ENCODE measurements around the gene PRKCA.
A peak's percentile ranks its signal among the peaks of the same experiment; 100 is the strongest.
"Not testable (repeated sequence)": the region's sequence is repeated elsewhere in the genome, so short reads cannot be mapped to it uniquely, and the experiment has no call there.

PRKCA gene

GRCh38 chr17:66326476-66327047, 24.1 kb downstream of the PRKCA start:
- no peak for DNase-seq (ENCODE audit: low spot score)

DNA sequence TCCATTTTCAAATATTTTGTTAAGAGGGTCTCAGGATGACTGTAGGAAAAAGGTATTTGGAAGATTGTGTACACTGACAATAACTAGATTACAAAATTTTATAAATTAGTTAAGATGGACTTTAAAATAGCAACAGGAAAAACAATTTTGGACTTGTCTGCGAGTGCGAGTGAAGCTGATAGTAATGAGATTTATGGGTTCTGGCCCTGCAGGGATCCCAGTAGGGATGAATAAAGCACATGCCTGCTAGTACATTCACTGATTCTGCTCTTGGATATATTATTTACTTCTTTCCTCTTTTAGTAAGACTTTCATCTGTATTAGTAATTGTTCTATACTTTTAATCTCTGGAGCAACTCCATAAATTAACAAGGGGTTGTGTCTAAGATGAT, 28.2 kb downstream of the PRKCA start:
- no peak for DNase-seq (ENCODE audit: low spot score)

DNA sequence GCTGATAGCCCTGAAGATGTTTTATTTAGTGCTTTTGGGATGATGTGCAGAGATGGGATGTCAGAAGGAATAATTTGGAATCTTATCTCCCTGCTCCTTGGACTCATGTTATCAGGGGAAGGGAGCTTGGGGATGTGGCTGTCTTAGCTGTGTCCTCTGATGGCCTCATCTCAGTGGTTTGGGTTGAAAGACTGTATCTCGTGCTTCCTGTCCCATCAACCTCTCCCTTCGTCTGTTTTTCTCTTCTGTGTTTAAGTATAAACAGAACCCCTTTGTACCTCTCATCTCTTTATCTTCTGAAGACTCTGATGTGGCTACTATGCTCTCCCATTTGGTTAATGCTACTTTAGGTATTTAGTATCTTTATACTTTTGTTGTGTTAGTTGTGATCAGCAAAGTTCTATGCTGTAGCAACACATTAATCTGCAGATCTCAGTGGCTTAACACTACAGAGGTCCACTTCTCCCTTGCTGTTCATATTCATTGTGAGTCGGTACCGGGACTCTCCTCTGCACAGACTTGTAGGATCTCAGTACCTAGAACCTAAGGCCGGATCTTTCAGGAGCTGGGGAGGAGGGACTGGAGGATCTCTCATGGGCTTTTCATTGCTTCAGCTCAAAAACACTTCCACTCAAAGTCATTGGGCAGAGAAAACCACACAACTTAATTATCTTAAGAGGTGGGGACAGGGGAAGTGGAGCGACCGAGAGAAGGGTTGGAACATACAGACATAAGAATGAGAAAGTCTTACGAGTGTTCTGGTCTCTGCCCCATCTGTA, 28.8 kb downstream of the PRKCA start:
- DNase-seq (ENCODE audit: low spot score) = no peak

DNA sequence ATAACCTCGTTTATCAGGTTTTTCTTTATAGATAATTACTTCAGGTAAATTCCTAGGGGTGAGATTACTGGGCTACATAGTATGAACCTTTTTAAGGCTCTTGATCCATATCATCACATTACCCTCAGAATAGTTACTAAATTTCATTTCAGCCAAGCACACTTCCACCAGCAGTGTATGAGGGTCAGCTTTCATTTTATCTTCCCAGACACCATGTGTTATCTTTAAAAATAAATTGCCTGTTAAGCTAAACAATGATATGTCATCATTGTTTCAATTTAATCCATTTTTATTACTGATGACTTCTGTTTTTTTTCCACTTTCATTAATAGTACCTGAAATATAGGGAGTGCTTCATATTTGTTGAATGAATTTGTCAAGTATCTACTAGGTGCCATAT, 33.4 kb downstream of the PRKCA start:
- no peak for DNase-seq (ENCODE audit: low spot score)

DNA sequence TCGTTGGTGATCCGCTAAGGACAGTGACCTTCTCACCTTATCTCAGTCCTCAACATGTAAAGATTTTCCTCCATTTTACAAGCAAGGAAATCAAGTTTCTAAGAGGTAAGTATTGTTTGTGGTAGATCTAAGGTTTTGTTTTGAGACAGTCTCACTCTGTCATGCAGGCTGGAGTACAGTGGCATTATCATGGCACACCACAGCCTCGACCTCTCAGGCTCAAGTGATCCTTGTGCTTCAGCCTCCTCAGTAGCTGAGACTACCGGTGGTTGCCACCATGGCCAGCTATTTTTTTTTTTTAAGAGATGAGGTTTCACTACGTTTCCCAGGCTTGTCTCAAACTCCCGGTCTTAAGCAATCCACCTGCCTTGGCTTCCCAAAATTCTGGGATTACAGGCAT, 34.9 kb downstream of the PRKCA start:
- DNase-seq (ENCODE audit: low spot score) = no peak

- no peak for DNase-seq (ENCODE audit: low spot score)
Measured at GRCh38 chr17:66337866-66338485, 35.6 kb downstream of the PRKCA start.

DNA sequence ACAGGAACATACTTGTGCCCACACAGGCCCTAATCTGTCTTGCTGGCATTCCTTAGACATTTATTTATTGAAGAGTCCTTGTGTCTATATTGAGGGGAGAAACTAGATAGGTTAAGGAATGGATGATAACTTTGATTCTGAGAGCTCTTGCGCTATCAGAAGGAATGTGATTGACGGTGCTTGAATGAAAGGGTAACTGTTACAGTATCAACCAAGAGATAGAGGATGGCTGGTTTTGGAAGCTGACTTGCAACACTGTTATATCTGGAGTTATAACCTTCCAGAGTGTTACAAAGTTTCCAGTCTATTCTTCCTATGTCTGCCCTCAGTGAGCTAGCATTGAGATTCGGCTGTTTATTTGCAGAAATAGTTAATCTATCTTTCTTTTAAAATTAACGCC, 36.5 kb downstream of the PRKCA start:
- no peak for DNase-seq (ENCODE audit: low spot score)

- DNase-seq (ENCODE audit: low spot score) = no peak
Measured at GRCh38 chr17:66339561-66339960, 37.1 kb downstream of the PRKCA start.

GRCh38 chr17:66340720-66341119, 38.3 kb downstream of the PRKCA start:
- no peak for DNase-seq (ENCODE audit: low spot score)

- DNase-seq (ENCODE audit: low spot score) = no peak
Measured at GRCh38 chr17:66341462-66341861, 39.0 kb downstream of the PRKCA start.

- not testable (repeated sequence) for DNase-seq (ENCODE audit: low spot score)
Measured at GRCh38 chr17:66342263-66342662, 39.9 kb downstream of the PRKCA start.

DNA sequence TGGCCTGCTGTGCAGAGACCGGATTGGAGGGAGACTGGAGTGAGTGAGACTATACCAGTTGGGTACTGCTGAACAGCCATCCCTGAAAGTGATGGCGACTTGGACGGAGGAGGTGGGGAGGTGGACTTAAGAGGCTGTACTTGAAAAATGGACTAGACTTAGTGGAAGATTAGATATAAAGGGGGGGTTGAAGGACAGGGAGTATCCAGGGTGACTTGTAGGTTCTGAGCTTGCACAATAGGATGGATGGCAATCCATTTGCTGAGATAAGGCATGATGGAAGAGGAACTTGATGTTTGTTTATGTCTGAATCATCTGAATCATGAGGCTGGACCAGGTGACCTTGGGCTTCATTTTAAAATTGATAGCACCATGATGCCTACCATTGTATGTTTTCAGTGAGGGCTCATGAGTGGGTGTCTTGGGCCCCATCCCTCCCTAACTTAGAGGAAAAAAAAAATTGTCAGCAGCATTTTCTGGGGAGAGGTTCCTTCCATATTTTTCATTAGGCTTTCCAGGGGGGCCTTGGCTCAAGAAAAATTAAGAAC, 41.2 kb downstream of the PRKCA start:
- DNase-seq (ENCODE audit: low spot score) = no peak

DNA sequence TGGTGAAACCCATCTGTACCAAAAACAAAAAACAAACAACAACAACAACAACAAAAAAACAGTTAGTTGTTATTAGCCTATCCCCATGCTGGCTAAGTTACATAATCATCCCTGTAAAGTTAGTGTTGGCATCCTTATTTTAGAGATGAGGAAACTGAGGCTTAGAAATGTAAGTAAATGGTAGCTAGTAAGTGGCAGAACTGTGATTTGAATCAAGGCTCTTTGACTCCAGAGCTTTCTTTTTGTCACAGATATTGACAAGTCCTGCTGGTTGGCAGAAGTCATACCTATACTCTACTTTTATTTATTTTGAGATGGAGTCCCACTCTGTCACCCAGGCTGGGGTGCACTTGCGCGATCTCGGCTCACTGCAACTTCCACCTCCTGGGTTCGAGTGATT, 42.1 kb downstream of the PRKCA start:
- no peak for DNase-seq (ENCODE audit: low spot score)

GRCh38 chr17:66345264-66345663, 42.9 kb downstream of the PRKCA start:
- DNase-seq (ENCODE audit: low spot score) = no peak

DNA sequence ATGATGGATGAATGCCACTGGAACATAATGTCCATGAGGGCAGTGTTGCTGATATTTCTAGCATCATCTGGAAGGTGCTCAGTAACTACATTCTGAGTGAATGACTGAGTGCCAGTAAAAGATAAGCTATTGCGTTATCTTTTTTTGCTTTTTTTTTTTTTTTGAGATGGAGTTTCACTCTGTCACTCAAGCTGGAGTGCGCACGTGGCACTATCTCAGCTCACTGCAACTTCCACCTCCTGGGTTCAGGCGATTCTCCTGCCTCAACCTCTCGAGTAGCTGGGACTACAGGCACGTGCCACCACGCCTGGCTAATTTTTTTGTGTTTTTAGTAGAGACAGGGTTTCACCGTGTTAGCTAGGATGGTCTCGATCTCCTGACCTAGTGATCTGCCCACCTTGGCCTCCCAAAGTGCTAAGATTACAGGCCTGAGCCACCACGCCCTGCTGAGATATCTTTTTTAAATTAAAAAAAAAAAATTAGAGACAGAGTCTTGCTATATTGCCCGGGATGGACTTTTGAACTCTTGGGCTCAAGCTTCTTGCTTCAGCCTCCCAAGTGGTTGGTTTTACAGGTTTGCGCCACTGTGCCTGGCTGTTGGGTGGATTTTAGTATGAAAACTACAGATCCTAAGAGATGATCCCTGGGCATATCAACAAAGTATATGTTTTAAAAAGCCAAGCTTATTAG, 43.7 kb downstream of the PRKCA start:
- not testable (repeated sequence) for DNase-seq (ENCODE audit: low spot score)

- no peak for DNase-seq (ENCODE audit: low spot score)
Measured at GRCh38 chr17:66347661-66348514, 45.5 kb downstream of the PRKCA start.

GRCh38 chr17:66348584-66349165, 46.3 kb downstream of the PRKCA start:
- DNase-seq (ENCODE audit: low spot score) = peak; percentile 28

DNA sequence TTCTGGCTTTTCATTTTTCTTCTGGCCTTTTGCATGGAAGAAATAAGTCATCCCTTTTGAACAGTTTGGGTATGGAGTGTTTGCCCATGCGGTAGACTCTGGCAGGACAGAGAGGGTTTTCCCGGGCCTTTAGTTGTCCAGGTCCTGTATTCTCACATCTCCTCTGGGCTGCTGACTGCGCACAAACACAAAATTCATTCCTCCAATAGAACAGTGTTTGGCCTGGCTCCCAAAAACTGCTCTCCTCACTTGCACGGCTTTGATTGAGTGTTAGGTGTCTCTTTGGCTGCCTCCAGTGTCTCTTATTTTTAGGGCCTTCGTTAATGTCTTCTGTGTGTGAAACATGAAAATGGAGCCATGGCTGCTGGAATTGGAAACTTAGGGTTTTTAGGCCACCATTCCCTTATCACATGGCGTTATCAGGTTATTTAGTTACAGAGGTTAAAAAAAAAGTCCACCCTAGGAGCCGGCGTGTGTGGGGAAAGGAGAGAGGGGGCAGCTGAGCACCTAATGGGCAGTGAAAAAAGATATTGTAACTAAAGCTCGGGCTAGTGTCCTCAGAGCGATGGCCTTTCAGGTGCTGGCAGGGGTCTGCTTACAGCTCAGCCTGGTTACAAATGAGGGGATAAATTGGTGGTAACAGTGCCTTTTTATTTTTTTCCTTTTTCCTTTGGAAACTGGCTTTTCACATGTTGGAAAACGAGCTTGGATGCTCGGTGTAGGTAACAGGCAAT, 47.3 kb downstream of the PRKCA start:
- DNase-seq (ENCODE audit: low spot score) = no peak

DNA sequence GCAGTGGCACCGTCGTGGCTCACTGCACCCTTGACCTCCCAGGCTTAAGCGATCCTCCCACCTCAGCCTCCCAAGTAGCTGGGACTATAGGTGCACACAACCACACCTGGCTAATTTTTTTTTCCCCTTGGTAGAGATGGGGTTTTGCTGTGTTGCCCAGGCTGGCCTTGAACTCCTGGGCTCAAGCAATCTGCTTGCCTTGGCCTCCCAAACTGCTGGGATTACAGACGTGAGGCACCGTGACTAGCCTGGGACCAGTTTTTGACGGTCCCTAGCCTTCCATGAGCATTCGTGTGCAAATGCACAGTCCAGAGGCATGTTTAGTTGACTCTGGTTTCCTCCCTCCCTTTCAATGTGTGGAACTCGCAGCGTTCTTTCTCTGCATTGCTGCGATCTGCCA, 48.2 kb downstream of the PRKCA start:
- DNase-seq (ENCODE audit: low spot score) = not testable (repeated sequence)

DNA sequence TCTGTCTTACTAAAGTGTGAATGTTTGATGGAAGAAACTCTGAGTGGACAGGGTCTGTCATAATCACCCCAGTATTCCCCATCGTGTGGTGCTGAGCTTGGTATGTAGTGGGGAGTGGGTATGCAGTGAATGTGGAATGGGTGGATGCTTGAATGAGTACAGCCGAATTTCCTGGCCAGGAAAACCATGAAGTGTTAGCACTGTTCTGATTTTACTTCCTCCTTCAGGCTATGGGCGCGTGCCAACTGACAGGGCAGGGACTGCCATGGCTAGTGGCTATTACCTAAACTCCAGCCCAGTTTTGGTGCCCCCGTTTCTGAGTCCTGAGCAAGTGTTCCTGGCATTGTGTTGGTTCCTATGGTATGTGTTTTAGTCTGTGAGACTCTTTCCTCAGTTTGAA, 48.6 kb downstream of the PRKCA start:
- DNase-seq (ENCODE audit: low spot score) = no peak

- DNase-seq (ENCODE audit: low spot score) = no peak
Measured at GRCh38 chr17:66351701-66352100, 49.3 kb downstream of the PRKCA start.

Data from HuH-7.5 (cell line).